SK-N-SH (cell line): ENCODE results near the gene TOX2.

Experiments used
- EZH2phosphoT487 ChIP-seq: fragments of 200-600 bp; sonication (generic); IDR thresholded peaks from 2 replicates; pipeline ENCODE4 v1.6.1; 2017; ENCODE audit warnings: low read depth, mixed run types, mild to moderate bottlenecking, antibody characterized with exemption, moderate library complexity, borderline replicate concordance
- MXI1 ChIP-seq: IDR thresholded peaks from 2 replicates; pipeline ENCODE4 v1.6.1; 2012; ENCODE audit warnings: mild to moderate bottlenecking, low read depth, low read length, improper control_type of control experiment
- RXRA ChIP-seq: IDR thresholded peaks from 2 replicates; pipeline ENCODE4 v1.4.0; 2012; ENCODE audit warnings: low read depth, mild to moderate bottlenecking, borderline replicate concordance
- TEAD4 ChIP-seq: IDR thresholded peaks from 2 replicates; pipeline ENCODE4 v1.4.0; 2012; ENCODE audit warnings: mild to moderate bottlenecking, borderline replicate concordance; ENCODE audit not compliant: insufficient read depth
- TF ChIP-seq, protein P1 (sequence below): fragments of 200-600 bp; sonication (generic); IDR thresholded peaks from 2 replicates; pipeline ENCODE4 v1.6.1; 2017; ENCODE audit warnings: antibody characterized with exemption, mild to moderate bottlenecking, moderate library complexity
- TF ChIP-seq, protein P2 (sequence below): fragments of 150-350 bp; IDR thresholded peaks from 2 replicates; pipeline ENCODE4 v1.6.1; 2017; ENCODE audit warnings: antibody characterized with exemption, low read length, low read depth, borderline replicate concordance

DNA sequence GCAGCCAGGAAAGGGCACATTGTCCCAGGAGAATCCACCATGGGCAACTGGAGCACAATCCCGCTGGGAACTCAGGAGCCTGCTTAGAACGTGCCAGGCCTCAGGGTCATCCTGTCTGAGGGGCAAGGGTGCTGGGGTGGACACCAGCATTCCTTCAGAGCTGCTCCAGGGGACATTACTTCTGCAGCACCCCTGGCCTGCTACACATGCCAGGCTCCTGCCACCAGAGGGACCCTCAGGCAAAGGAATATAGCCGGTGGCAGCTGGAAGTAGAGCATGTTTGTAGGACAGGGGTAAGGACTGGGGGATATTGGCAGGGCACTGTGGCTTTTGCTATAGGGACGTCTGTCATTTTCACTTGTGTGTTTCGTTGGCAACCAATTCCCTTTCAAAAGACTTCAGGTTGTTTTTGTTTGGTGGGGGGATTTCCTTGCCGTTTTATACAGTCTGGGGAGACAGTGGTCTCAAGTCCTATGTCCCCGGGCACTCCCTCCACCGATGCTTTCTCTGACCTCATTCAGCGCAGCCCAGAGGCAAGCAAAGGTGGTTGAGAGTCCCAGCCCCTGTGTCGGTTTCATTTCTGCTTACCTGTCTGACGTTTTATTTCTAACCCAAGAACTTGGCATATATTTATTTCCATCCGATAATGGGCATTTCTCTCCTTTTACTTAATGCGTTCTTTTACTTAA is 141.5 kb downstream of the TOX2 start:
- TF ChIP-seq TEAD4 = no peak
- TF ChIP-seq, protein P1, sequence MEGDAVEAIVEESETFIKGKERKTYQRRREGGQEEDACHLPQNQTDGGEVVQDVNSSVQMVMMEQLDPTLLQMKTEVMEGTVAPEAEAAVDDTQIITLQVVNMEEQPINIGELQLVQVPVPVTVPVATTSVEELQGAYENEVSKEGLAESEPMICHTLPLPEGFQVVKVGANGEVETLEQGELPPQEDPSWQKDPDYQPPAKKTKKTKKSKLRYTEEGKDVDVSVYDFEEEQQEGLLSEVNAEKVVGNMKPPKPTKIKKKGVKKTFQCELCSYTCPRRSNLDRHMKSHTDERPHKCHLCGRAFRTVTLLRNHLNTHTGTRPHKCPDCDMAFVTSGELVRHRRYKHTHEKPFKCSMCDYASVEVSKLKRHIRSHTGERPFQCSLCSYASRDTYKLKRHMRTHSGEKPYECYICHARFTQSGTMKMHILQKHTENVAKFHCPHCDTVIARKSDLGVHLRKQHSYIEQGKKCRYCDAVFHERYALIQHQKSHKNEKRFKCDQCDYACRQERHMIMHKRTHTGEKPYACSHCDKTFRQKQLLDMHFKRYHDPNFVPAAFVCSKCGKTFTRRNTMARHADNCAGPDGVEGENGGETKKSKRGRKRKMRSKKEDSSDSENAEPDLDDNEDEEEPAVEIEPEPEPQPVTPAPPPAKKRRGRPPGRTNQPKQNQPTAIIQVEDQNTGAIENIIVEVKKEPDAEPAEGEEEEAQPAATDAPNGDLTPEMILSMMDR = peak; percentile 54
- TF ChIP-seq, protein P2, sequence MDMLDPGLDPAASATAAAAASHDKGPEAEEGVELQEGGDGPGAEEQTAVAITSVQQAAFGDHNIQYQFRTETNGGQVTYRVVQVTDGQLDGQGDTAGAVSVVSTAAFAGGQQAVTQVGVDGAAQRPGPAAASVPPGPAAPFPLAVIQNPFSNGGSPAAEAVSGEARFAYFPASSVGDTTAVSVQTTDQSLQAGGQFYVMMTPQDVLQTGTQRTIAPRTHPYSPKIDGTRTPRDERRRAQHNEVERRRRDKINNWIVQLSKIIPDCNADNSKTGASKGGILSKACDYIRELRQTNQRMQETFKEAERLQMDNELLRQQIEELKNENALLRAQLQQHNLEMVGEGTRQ = no peak
- no peak for TF ChIP-seq RXRA
- no peak for TF ChIP-seq MXI1
- no peak for TF ChIP-seq EZH2phosphoT487
